Calu3 (cell line): ENCODE results near the gene FCHSD2. TPM values are rescaled to one million over a fixed set of nuclear protein-coding genes. Genes with fewer than 3 reads are reported as not detected.
"Not testable (repeated sequence)": the region's sequence is repeated elsewhere in the genome, so short reads cannot be mapped to it uniquely, and the experiment has no call there.

ENCODE experiments used
- BruUV-seq: library from RNA; stranded (reverse); fragments of 400-500 nt; replicated peaks from 2 replicates; lab custom pipeline; 2021; lab: Mats Ljungman, UMichigan
- CTCF ChIA-PET: fragments of 300-600 bp; sonication (Branson Sonifier 250); formaldehyde crosslinking; loops from one replicate; lab custom pipeline; 2022; ENCODE audit warnings: antibody characterized with exemption; lab: Charles Lee
- DNase-seq: peaks from one replicate; pipeline ENCODE4 v3.0.0; 2022
- H3K27ac Mint-ChIP-seq: one replicate; pipeline ENCODE4 v1.8.0; 2022; ENCODE audit warnings: mixed read lengths; ENCODE audit not compliant: unreplicated experiment
- H3K27me3 Mint-ChIP-seq: one replicate; pipeline ENCODE4 v1.8.0; 2022; ENCODE audit warnings: mixed read lengths; ENCODE audit not compliant: unreplicated experiment
- H3K36me3 Mint-ChIP-seq: one replicate; pipeline ENCODE4 v1.8.0; 2022; ENCODE audit warnings: mild to moderate bottlenecking, moderate library complexity, mixed read lengths; ENCODE audit not compliant: insufficient read depth, unreplicated experiment
- H3K4me1 Mint-ChIP-seq: one replicate; pipeline ENCODE4 v1.8.0; 2022; ENCODE audit warnings: mild to moderate bottlenecking, low read depth, mixed read lengths; ENCODE audit not compliant: unreplicated experiment
- H3K4me3 Mint-ChIP-seq: one replicate; pipeline ENCODE4 v1.8.0; 2022; ENCODE audit warnings: mild to moderate bottlenecking, low read depth, moderate library complexity, mixed read lengths; ENCODE audit not compliant: unreplicated experiment
- H3K9me3 Mint-ChIP-seq: one replicate; pipeline ENCODE4 v1.8.0; 2022; ENCODE audit warnings: low read depth, mixed read lengths; ENCODE audit not compliant: unreplicated experiment
- CTCF ChIP-seq: fragments of 200-600 bp; IDR thresholded peaks from one replicate; pipeline ENCODE4 v1.8.0; 2022; ENCODE audit warnings: antibody characterized with exemption; ENCODE audit not compliant: unreplicated experiment
- intact Hi-C: fragments of 100-400 bp; cut with micrococcal nuclease; formaldehyde crosslinking; loops from one replicate; pipeline ENCODE4 v1.10.0; 2022; ENCODE audit not compliant: unreplicated experiment
- total RNA-seq: library from RNA; stranded (reverse); gene quantifications from 2 replicates; pipeline ENCODE4 v1.2.3, GENCODE V29; 2022

The FCHSD2 gene
- total RNA-seq, 1 experiment from 2014 or later, result 16.2 TPM

- Mint-ChIP-seq H3K4me1 (peaks cover 38% of the 10 kb centered on the region), H3K27me3 (no peaks in the 10 kb centered on the region), H3K9me3 (no peaks in the 10 kb centered on the region), H3K4me3 (no peak overlapping the region), H3K36me3 (no peaks in the 10 kb centered on the region), H3K27ac (no peak overlapping the region)
- CTCF ChIA-PET, result interaction anchor here (0.5 kb wide), 1 partner anchor 51 kb away, joined by 4 read pairs; no protein-coding TSS in a partner anchor
- no peak for DNase-seq
- intact Hi-C loops, result no loop called here
- no peak for TF ChIP-seq CTCF
- no TSS peak for BruUV-seq
These were observed 67.8 kb downstream of the FCHSD2 start for GRCh38 chr11:73074319-73074718.

GRCh38 chr11:73072935-73073481 lies 69.1 kb downstream of the FCHSD2 start:
- Mint-ChIP-seq H3K36me3 (no peaks in the 10 kb centered on the region), H3K27me3 (no peaks in the 10 kb centered on the region), H3K4me3 (peak overlapping the region; percentile 24), H3K9me3 (no peaks in the 10 kb centered on the region), H3K4me1 (peaks cover 38% of the 10 kb centered on the region), H3K27ac (peak overlapping the region; percentile 61)
- CTCF ChIA-PET, result no interaction called here
- TF ChIP-seq CTCF, result no peak
- intact Hi-C loops, result no loop called here
- DNase-seq, result peak; percentile 32
- BruUV-seq, result no TSS peak

GRCh38 chr11:73070653-73071052 lies 71.5 kb downstream of the FCHSD2 start:
- Mint-ChIP-seq H3K27me3 (no peaks in the 10 kb centered on the region), H3K4me3 (no peak overlapping the region), H3K4me1 (peaks cover 38% of the 10 kb centered on the region), H3K27ac (no peak overlapping the region), H3K36me3 (no peaks in the 10 kb centered on the region), H3K9me3 (no peaks in the 10 kb centered on the region)
- DNase-seq, result no peak
- BruUV-seq, result no TSS peak
- CTCF ChIA-PET, result interaction anchor here (0.7 kb wide), 1 partner anchor 1638 kb away, joined by 3 read pairs; no protein-coding TSS in a partner anchor
- no peak for TF ChIP-seq CTCF
- intact Hi-C loops, result no loop called here

- H3K27ac Mint-ChIP-seq, CTCF ChIA-PET, intact Hi-C loops, BruUV-seq, H3K4me1 Mint-ChIP-seq, H3K36me3 Mint-ChIP-seq, H3K27me3 Mint-ChIP-seq, H3K4me3 Mint-ChIP-seq, DNase-seq, H3K9me3 Mint-ChIP-seq: not testable (repeated sequence)
These were observed 80.2 kb downstream of the FCHSD2 start for GRCh38 chr11:73061857-73062424.

- H3K27me3 Mint-ChIP-seq, intact Hi-C loops, DNase-seq, BruUV-seq, CTCF ChIA-PET, H3K27ac Mint-ChIP-seq, H3K4me3 Mint-ChIP-seq, H3K9me3 Mint-ChIP-seq, H3K4me1 Mint-ChIP-seq, H3K36me3 Mint-ChIP-seq: not testable (repeated sequence)
These were observed 80.7 kb downstream of the FCHSD2 start for GRCh38 chr11:73061434-73061833.
